Naive thymus-derived CD4-positive, alpha-beta T cell (primary cell): Measurements from ENCODE around the gene IFI6. TPM values are rescaled to one million over a fixed set of nuclear protein-coding genes. Genes with fewer than 3 reads are reported as not detected.
"Not testable (repeated sequence)": the region's sequence is repeated elsewhere in the genome, so short reads cannot be mapped to it uniquely, and the experiment has no call there.

Experiments used
- ATAC-seq: fragments of 150-1000 bp; cut with Tn5 transposase; 2 replicates; pipeline ENCODE4 v1.10.0; 2021; ENCODE audit warnings: mild to moderate bottlenecking, moderate library complexity
- CTCF ChIA-PET: fragments of 350-600 bp; sonication (Branson Sonifier 250); formaldehyde crosslinking; loops from one replicate; lab custom pipeline; 2021; ENCODE audit warnings: antibody characterized with exemption; lab: Charles Lee
- POLR2A ChIA-PET: fragments of 350-600 bp; sonication (Branson Sonifier 250); formaldehyde crosslinking; loops from one replicate; lab custom pipeline; 2021; ENCODE audit warnings: antibody characterized with exemption, inconsistent platforms; lab: Charles Lee
- DNase-seq, 9 donors: peaks; one replicate each; pipeline versions ENCODE4 v3.0.0 to v3.0.0-alpha.2; 2020 to 2022; ENCODE audit warnings: mixed read lengths in 1 of 9
- H3K27ac ChIP-seq: one replicate; pipeline ENCODE4 v1.7.0; 2013; ENCODE audit warnings: mild to moderate bottlenecking, low read depth, low read length, moderate library complexity
- H3K27me3 ChIP-seq, 2 donors: one replicate each; pipeline ENCODE4 v1.7.0; 2013; ENCODE audit warnings: low read length in 2 of 2, mild to moderate bottlenecking in 2 of 2, moderate library complexity in 2 of 2; ENCODE audit not compliant: control insufficient read depth in 2 of 2, insufficient read depth in 2 of 2
- H3K36me3 ChIP-seq, 3 experiments: 1 replicate in 2 of 3; 2 replicates in 1 of 3; pipeline ENCODE4 v1.7.0; 2013; ENCODE audit warnings: low read length in 3 of 3, mild to moderate bottlenecking in 3 of 3, moderate library complexity in 1 of 3; ENCODE audit not compliant: insufficient read depth in 3 of 3, control insufficient read depth in 2 of 3
- H3K4me1 ChIP-seq, 2 donors: one replicate each; pipeline ENCODE4 v1.7.0; 2013; ENCODE audit warnings: low read length in 2 of 2, mild to moderate bottlenecking in 2 of 2, moderate library complexity in 1 of 2; ENCODE audit not compliant: control insufficient read depth in 2 of 2, insufficient read depth in 2 of 2
- H3K4me3 ChIP-seq: 2 replicates; pipeline ENCODE4 v1.7.0; 2013; ENCODE audit warnings: mild to moderate bottlenecking, low read length
- H3K9me3 ChIP-seq, 3 experiments: 1 replicate in 2 of 3; 2 replicates in 1 of 3; pipeline ENCODE4 v1.7.0; 2013; ENCODE audit warnings: low read length in 3 of 3; ENCODE audit not compliant: control insufficient read depth in 2 of 3
- H3K27ac Mint-ChIP-seq, 9 donors: one replicate each; pipeline ENCODE4 v1.8.0; 2020 to 2022; ENCODE audit warnings: mixed read lengths in 9 of 9, mild to moderate bottlenecking in 8 of 9, moderate library complexity in 5 of 9, inconsistent platforms in 2 of 9
- H3K27me3 Mint-ChIP-seq, 5 donors: one replicate each; pipeline ENCODE4 v1.8.0; 2021 to 2022; ENCODE audit warnings: mixed read lengths in 5 of 5, mild to moderate bottlenecking in 1 of 5
- H3K36me3 Mint-ChIP-seq, 5 donors: one replicate each; pipeline ENCODE4 v1.8.0; 2020 to 2022; ENCODE audit warnings: mixed read lengths in 5 of 5, mild to moderate bottlenecking in 3 of 5, inconsistent platforms in 1 of 5
- H3K4me1 Mint-ChIP-seq, 7 donors: one replicate each; pipeline ENCODE4 v1.8.0; 2020 to 2022; ENCODE audit warnings: mixed read lengths in 7 of 7, mild to moderate bottlenecking in 3 of 7, inconsistent platforms in 1 of 7
- H3K4me3 Mint-ChIP-seq, 10 donors: one replicate each; pipeline ENCODE4 v1.8.0; 2020 to 2022; ENCODE audit warnings: mild to moderate bottlenecking in 10 of 10, mixed read lengths in 10 of 10, moderate library complexity in 6 of 10, inconsistent platforms in 2 of 10
- H3K9me3 Mint-ChIP-seq, 11 donors: one replicate each; pipeline ENCODE4 v1.8.0; 2020 to 2022; ENCODE audit warnings: mixed read lengths in 11 of 11, mild to moderate bottlenecking in 4 of 11, inconsistent platforms in 1 of 11, moderate library complexity in 1 of 11
- intact Hi-C, 2 donors: fragments of 100-400 bp; cut with micrococcal nuclease; formaldehyde crosslinking; loops; one replicate each; pipeline ENCODE4 v1.15.1; 2023
- polyA plus RNA-seq, 2 donors: library from polyadenylated mRNA; unstranded; fragments of 300-500 nt; fragmentation: Illumina TruSeq; gene quantifications; one replicate each; pipeline ENCODE4 v1.2.3, GENCODE V29; 2021
- total RNA-seq, 6 experiments: library from RNA in 5 of 6; stranded (reverse) in 5 of 6; gene quantifications; 1 replicate in 5 of 6; 2 replicates in 1 of 6; pipeline ENCODE4 v1.2.3 and lab custom pipeline; 2021 to 2026

IFI6 gene
- total and polyA plus RNA-seq, 7 experiments from 2014 or later, result 24.7 to 266 (median 35.9) TPM

DNA sequence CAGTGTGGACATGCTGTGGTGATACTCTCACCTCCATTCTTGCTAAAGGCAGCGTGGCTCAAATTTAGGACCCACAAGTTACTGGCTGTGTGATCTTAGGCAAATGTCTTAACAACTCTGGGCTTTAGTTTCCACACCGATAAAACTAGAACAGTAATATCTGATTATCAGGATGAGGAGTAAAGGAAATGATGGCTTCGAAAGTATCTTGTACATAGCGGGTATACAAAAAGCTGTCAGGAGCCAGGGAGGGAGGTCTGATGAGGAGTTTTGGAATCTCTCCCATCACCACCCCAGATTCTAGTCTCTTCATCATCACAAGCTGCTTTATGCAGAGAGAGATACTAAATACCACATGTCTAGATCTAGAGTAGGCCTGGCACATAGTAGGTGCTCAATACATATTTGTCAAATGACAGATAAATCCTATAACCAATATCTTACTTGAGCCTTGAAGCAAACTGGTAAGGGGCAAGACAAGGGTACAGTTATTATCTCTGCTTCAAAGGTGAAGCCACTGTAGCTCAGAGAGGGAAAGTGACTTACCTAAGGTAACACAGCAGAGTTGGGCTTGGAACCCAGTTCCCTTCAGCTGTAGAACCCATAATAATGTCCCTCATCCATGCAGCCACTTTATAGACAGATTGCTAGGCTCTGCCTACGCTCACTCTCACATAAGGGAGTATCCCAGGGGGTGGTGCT lies 27.5 kb downstream of the IFI6 start:
- Mint-ChIP-seq H3K27me3 (no peaks in the 10 kb centered on the region), H3K4me3 (peak overlapping the region in 4 of 10 donors; percentile 7 to 34 (median 28)), H3K9me3 (no peaks in the 10 kb centered on the region), H3K36me3 (no peaks in the 10 kb centered on the region), H3K4me1 (peaks cover 4 to 41% (median 19%) of the 10 kb centered on the region in 7 donors), H3K27ac (peak overlapping the region; percentile 38 to 85 (median 64))
- POLR2A ChIA-PET, result interaction anchor here (1.3 to 2.5 kb wide), 3 partner anchors 14 to 40 kb away, joined by 5 to 31 read pairs (median 8); partner anchors contain the start of gene AHDC1
- no peaks in the 10 kb centered on the region for H3K9me3 ChIP-seq
- DNase-seq, result no peak
- CTCF ChIA-PET, result interaction anchor here (0.7 to 8.7 kb wide), 10 partner anchors 12 to 128 kb away, joined by 3 to 109 read pairs (median 6); partner anchors contain the start of genes AHDC1 and STX12
- H3K36me3 ChIP-seq, result no peaks in the 10 kb centered on the region
- H3K27me3 ChIP-seq, result no peaks in the 10 kb centered on the region
- H3K4me3 ChIP-seq, result no peak overlapping the region
- no peak for ATAC-seq
- no peak overlapping the region for H3K27ac ChIP-seq
- intact Hi-C loops, result loop anchor here (1.0 kb wide), 2 partner anchors 19 to 35 kb away; no protein-coding TSS in a partner anchor
- H3K4me1 ChIP-seq, result peaks cover 11 to 12% of the 10 kb centered on the region in 2 donors

DNA sequence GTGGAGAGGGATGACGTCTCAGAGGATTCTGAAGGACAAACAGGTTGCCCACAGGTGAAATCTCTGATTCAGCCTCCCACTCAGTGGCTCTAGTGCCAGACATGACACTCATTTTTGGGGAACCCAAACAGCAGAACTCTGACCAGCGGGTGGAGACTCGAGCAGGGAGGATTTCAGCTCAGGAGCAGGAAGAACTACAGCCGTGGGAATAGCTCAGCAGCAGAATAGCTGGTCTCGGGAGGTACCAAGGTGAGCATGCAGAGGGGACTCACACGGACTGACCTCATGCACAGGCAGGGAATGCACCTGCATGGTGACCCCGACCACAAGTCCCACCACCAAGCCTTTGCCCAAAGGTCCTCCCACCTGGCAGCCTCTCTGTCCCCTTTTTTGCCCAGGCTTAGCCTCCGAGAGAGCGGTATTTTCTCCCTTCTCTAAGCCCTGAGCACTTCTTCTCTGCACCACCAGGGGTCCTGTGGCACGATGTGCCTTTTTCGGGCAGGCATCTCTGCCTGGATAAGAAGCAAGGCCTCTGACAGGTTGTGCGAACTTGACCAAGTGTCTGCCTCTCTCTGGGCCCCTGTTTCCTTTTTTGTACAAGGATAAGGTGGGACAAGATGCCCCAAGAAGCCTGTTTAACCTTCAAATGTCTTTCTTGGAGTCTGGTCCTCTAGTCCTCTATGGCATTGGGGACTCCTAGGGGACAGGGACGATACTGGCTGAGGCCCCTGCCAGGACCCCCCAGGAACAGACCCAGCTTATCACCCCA lies 28.2 kb downstream of the IFI6 start:
- intact Hi-C loops, result loop anchor here (1.0 kb wide), 2 partner anchors 20 to 34 kb away; no protein-coding TSS in a partner anchor
- H3K9me3 ChIP-seq, result no peaks in the 10 kb centered on the region
- H3K27me3 Mint-ChIP-seq, result no peaks in the 10 kb centered on the region
- CTCF ChIA-PET, result interaction anchor here (0.6 to 8.7 kb wide), 13 partner anchors 13 to 129 kb away, joined by 3 to 109 read pairs (median 4); partner anchors contain the start of genes AHDC1 and STX12
- H3K36me3 Mint-ChIP-seq, result no peaks in the 10 kb centered on the region
- H3K4me3 ChIP-seq, result no peak overlapping the region
- DNase-seq, result peak in 8 of 9 donors; percentile 54 to 79 (median 67)
- H3K27ac Mint-ChIP-seq, result peak overlapping the region; percentile 38 to 85 (median 64)
- H3K4me3 Mint-ChIP-seq, result peak overlapping the region in 4 of 10 donors; percentile 7 to 34 (median 28)
- H3K4me1 Mint-ChIP-seq, result peaks cover 6 to 38% (median 25%) of the 10 kb centered on the region in 7 donors
- no peaks in the 10 kb centered on the region for H3K27me3 ChIP-seq
- no peaks in the 10 kb centered on the region for H3K36me3 ChIP-seq
- peak; percentile 98 for ATAC-seq
- POLR2A ChIA-PET, result interaction anchor here (1.2 to 2.5 kb wide), 4 partner anchors 10 to 40 kb away, joined by 3 to 31 read pairs (median 6); partner anchors contain the start of gene AHDC1
- no peak overlapping the region for H3K27ac ChIP-seq
- H3K9me3 Mint-ChIP-seq, result no peaks in the 10 kb centered on the region
- peaks cover 11 to 12% of the 10 kb centered on the region in 2 donors for H3K4me1 ChIP-seq

DNA sequence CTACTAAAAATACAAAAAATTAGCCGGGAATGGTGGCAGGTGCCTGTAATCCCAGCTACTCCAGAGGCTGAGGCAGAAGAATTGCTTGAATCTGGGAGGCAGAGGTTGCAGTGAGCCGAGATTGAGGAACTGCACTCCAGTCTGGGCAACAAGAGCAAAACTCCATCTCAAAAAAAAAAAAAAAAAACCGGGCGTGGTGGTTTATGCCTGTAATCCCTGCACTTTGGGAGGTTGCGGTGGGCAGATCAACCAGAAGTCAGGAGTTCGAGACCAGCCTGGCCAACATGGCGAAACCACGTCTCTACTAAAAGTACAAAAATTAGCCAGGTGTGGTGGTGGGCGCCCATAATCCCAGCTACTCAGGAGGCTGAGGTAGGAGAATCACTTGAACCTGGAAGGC lies 31.5 kb downstream of the IFI6 start:
- not testable (repeated sequence) for H3K27ac ChIP-seq, H3K9me3 Mint-ChIP-seq
- POLR2A ChIA-PET, result interaction anchor here (0.5 to 1.6 kb wide), 5 partner anchors 22 to 326 kb away, joined by 3 to 8 read pairs (median 3); no protein-coding TSS in a partner anchor

DNA sequence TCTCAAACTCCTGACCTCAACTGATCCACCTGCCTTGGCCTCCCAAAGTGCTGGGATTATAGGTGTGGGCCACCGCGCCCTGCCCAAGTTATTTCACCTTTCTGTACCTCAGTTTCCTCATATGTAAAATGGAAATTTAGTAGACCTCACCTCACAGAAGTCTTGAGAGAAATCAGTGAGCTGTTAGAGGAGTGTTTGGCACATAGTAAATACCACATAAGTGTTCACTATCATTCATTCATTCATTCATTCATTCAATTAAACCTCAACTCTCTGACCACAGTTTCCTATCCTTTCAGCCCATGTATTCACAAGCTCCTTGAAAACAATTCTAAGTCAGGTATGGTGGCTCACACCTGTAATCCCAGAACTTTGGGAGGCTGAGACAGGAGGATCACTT lies 33.2 kb downstream of the IFI6 start:
- ATAC-seq, result no peak
- intact Hi-C loops, result no loop called here
- Histone ChIP-seq H3K9me3 (no peaks in the 10 kb centered on the region), H3K27ac (no peak overlapping the region), H3K27me3 (no peaks in the 10 kb centered on the region), H3K36me3 (no peaks in the 10 kb centered on the region), H3K4me1 (peaks cover 17 to 25% of the 10 kb centered on the region in 2 donors), H3K4me3 (no peak overlapping the region)
- no peak for DNase-seq
- ChIA-PET CTCF (interaction anchor here (0.6 to 0.9 kb wide), 2 partner anchors 22 to 250 kb away, joined by 3 to 4 read pairs; no protein-coding TSS in a partner anchor), POLR2A (interaction anchor here (0.8 to 1.0 kb wide), 2 partner anchors 11 to 15 kb away, joined by 3 to 4 read pairs; no protein-coding TSS in a partner anchor)
- peak overlapping the region in 7 of 9 donors; percentile 5 to 61 (median 23) for H3K27ac Mint-ChIP-seq
- no peaks in the 10 kb centered on the region for H3K36me3 Mint-ChIP-seq
- peaks cover 12 to 49% (median 37%) of the 10 kb centered on the region in 7 donors for H3K4me1 Mint-ChIP-seq
- H3K9me3 Mint-ChIP-seq, result no peaks in the 10 kb centered on the region
- no peak overlapping the region for H3K4me3 Mint-ChIP-seq
- no peaks in the 10 kb centered on the region for H3K27me3 Mint-ChIP-seq

More for the DNA sequence above, 31.5 kb downstream of the IFI6 start:
- H3K9me3 ChIP-seq, DNase-seq, H3K4me3 Mint-ChIP-seq, H3K27me3 Mint-ChIP-seq, H3K36me3 Mint-ChIP-seq, H3K4me3 ChIP-seq, H3K36me3 ChIP-seq, intact Hi-C loops, H3K27me3 ChIP-seq, H3K27ac Mint-ChIP-seq, ATAC-seq: not testable (repeated sequence)
- peaks cover 16 to 48% (median 35%) of the 10 kb centered on the region in 7 donors for H3K4me1 Mint-ChIP-seq
- H3K4me1 ChIP-seq, result peaks cover 11 to 20% of the 10 kb centered on the region in 2 donors
- CTCF ChIA-PET, result interaction anchor here (1.1 to 2.5 kb wide), 5 partner anchors 9 to 33 kb away, joined by 3 to 10 read pairs (median 4); no protein-coding TSS in a partner anchor

DNA sequence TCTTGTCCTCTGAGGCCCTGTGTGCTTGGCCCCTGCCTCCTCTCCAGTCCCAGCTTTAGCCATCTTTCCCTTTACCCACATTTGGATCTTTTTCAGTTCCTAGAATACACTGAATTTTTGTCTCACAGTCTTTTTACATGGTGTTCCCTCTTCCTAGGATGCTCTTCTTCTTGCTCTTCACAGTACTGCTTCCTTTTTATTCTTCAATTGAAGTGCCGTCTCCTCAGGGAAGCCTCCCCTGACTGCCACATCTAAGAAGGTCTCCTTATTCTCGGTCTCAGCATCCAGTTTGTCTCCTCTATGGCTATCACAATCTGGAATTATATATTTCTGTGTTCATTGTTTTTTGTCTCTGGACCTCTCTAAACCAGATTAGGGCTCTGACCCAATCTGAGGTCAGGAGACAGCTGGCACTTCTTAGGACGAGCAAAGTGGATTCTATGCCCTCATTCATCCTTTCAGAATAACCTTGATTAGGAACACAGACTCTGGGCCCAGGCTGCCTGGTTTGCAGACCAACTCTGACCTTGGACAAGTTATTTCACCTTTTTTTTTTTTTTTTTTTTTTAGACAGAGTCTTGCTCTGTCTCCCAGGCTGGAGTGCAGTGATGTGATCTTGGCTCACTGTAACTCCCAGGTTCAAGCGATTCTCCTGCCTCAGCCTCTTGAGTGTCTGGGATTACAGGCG lies 33.8 kb downstream of the IFI6 start:
- ATAC-seq, result no peak
- Mint-ChIP-seq H3K4me1 (peaks cover 12 to 50% (median 38%) of the 10 kb centered on the region in 7 donors), H3K27ac (peak overlapping the region; percentile 0 to 61 (median 19)), H3K4me3 (no peak overlapping the region), H3K36me3 (no peaks in the 10 kb centered on the region), H3K27me3 (no peaks in the 10 kb centered on the region), H3K9me3 (no peaks in the 10 kb centered on the region)
- no peaks in the 10 kb centered on the region for H3K9me3 ChIP-seq
- H3K4me1 ChIP-seq, result peaks cover 17 to 26% of the 10 kb centered on the region in 2 donors
- DNase-seq, result no peak
- H3K27ac ChIP-seq, result no peak overlapping the region
- ChIA-PET CTCF (interaction anchor here (0.6 to 0.9 kb wide), 2 partner anchors 22 to 249 kb away, joined by 3 to 4 read pairs; no protein-coding TSS in a partner anchor), POLR2A (interaction anchor here (0.8 to 1.0 kb wide), 4 partner anchors 12 to 23 kb away, joined by 3 to 4 read pairs (median 4); no protein-coding TSS in a partner anchor)
- H3K36me3 ChIP-seq, result no peaks in the 10 kb centered on the region
- no peak overlapping the region for H3K4me3 ChIP-seq
- intact Hi-C loops, result no loop called here
- H3K27me3 ChIP-seq, result no peaks in the 10 kb centered on the region
